MCF 10A (cell line): ENCODE results near the gene HTR7. TPM values are rescaled to one million over a fixed set of nuclear protein-coding genes. Genes with fewer than 3 reads are reported as not detected.
A peak's percentile ranks its signal among the peaks of the same experiment; 100 is the strongest.
"Not testable (repeated sequence)": the region's sequence is repeated elsewhere in the genome, so short reads cannot be mapped to it uniquely, and the experiment has no call there.

Experiments used
- BruUV-seq: library from RNA; stranded (reverse); fragments of 400-500 nt; replicated peaks from 2 replicates; lab custom pipeline; 2021; lab: Mats Ljungman, UMichigan
- CTCF ChIA-PET: fragments of 300-600 bp; sonication (Branson Sonifier 250); formaldehyde crosslinking; extraction: SDS; loops from one replicate; lab custom pipeline; 2021; ENCODE audit warnings: antibody characterized with exemption, inconsistent platforms; lab: Yijun Ruan, JAX
- POLR2A ChIA-PET: fragments of 300-600, 350-650 bp; sonication (Branson Sonifier 250); formaldehyde crosslinking; extraction: SDS; loops from one replicate; lab custom pipeline; 2020; ENCODE audit warnings: antibody characterized with exemption, inconsistent platforms; lab: Yijun Ruan, JAX
- DNase-seq: peaks from one replicate; pipeline ENCODE4 v3.0.0-alpha.2; 2018; ENCODE audit not compliant: unreplicated experiment
- H3K27ac Mint-ChIP-seq: one replicate; pipeline ENCODE4 v1.8.0; 2022; ENCODE audit warnings: mild to moderate bottlenecking, low read depth, mixed read lengths; ENCODE audit not compliant: unreplicated experiment
- H3K27me3 Mint-ChIP-seq: one replicate; pipeline ENCODE4 v1.8.0; 2022; ENCODE audit warnings: mixed read lengths; ENCODE audit not compliant: insufficient read depth, unreplicated experiment
- H3K36me3 Mint-ChIP-seq: one replicate; pipeline ENCODE4 v1.8.0; 2022; ENCODE audit warnings: mild to moderate bottlenecking, moderate library complexity, mixed read lengths; ENCODE audit not compliant: insufficient read depth, unreplicated experiment
- H3K4me1 Mint-ChIP-seq: one replicate; pipeline ENCODE4 v1.8.0; 2022; ENCODE audit warnings: mixed read lengths; ENCODE audit not compliant: insufficient read depth, unreplicated experiment
- H3K4me3 Mint-ChIP-seq: one replicate; pipeline ENCODE4 v1.8.0; 2022; ENCODE audit warnings: mild to moderate bottlenecking, moderate library complexity, mixed read lengths; ENCODE audit not compliant: unreplicated experiment
- H3K9me3 Mint-ChIP-seq: one replicate; pipeline ENCODE4 v1.8.0; 2022; ENCODE audit warnings: mixed read lengths; ENCODE audit not compliant: unreplicated experiment
- intact Hi-C: fragments of 100-400 bp; cut with micrococcal nuclease; formaldehyde crosslinking; loops from 2 replicates; pipeline ENCODE4 v1.14.1; 2022
- total RNA-seq: library from RNA; stranded (reverse); gene quantifications from 2 replicates; pipeline ENCODE4 v1.2.3, GENCODE V29; 2022
- TF ChIP-seq, protein P1 (sequence below): fragments of 200-600 bp; IDR thresholded peaks from one replicate; pipeline ENCODE4 v1.8.0; 2022; ENCODE audit warnings: antibody characterized with exemption, mild to moderate bottlenecking; ENCODE audit not compliant: unreplicated experiment

The HTR7 gene
- total RNA-seq, 1 experiment from 2014 or later, result 15.3 TPM

GRCh38 chr10:90817128-90817889, 40.5 kb downstream of the HTR7 start:
- Mint-ChIP-seq H3K27me3 (no peaks in the 10 kb centered on the region), H3K4me3 (peak overlapping the region; percentile 0), H3K9me3 (peaks cover 13% of the 10 kb centered on the region), H3K36me3 (no peaks in the 10 kb centered on the region), H3K4me1 (peaks cover 28% of the 10 kb centered on the region), H3K27ac (peak overlapping the region; percentile 59)
- BruUV-seq, result no TSS peak
- CTCF ChIA-PET, result interaction anchor here (0.6 to 1.7 kb wide), 4 partner anchors 16 to 62 kb away, joined by 4 to 7 read pairs (median 6); partner anchors contain the start of gene HTR7
- intact Hi-C loops, result loop anchor here (2.0 kb wide), 1 partner anchor 41 kb away; the partner anchor contains the start of gene HTR7
- DNase-seq, result peak; percentile 41
- TF ChIP-seq, protein P1, sequence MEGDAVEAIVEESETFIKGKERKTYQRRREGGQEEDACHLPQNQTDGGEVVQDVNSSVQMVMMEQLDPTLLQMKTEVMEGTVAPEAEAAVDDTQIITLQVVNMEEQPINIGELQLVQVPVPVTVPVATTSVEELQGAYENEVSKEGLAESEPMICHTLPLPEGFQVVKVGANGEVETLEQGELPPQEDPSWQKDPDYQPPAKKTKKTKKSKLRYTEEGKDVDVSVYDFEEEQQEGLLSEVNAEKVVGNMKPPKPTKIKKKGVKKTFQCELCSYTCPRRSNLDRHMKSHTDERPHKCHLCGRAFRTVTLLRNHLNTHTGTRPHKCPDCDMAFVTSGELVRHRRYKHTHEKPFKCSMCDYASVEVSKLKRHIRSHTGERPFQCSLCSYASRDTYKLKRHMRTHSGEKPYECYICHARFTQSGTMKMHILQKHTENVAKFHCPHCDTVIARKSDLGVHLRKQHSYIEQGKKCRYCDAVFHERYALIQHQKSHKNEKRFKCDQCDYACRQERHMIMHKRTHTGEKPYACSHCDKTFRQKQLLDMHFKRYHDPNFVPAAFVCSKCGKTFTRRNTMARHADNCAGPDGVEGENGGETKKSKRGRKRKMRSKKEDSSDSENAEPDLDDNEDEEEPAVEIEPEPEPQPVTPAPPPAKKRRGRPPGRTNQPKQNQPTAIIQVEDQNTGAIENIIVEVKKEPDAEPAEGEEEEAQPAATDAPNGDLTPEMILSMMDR, result no peak
- POLR2A ChIA-PET, result interaction anchor here (0.6 to 6.4 kb wide), 16 partner anchors 12 to 759 kb away, joined by 3 to 40 read pairs (median 5); partner anchors contain the start of gene HTR7

DNA sequence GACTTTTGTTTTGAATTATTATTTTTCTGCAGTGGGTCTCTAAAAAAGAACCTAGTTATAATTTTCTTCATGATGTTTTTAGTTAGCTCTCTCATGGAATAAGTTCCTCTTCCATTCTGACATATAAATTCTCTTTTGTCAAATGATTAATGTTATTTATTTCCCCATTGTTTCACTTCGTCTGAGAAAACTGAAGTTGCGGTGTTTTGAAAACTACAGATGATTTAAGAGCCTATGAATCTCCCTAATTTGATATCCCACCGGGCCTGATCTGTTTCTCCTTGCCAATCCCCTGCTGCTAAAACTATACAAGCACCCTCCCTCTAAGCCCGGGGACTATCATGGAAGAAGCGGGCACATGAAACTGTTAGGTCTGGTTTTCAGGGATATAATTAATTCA, 41.4 kb downstream of the HTR7 start:
- H3K4me1 Mint-ChIP-seq, result peaks cover 28% of the 10 kb centered on the region
- BruUV-seq, result no TSS peak
- CTCF ChIA-PET, result interaction anchor here (0.6 to 2.2 kb wide), 10 partner anchors 10 to 1011 kb away, joined by 3 to 8 read pairs (median 4); partner anchors contain the start of gene HTR7

GRCh38 chr10:90813594-90814365, 44.1 kb downstream of the HTR7 start:
- Mint-ChIP-seq H3K4me1 (peaks cover 20% of the 10 kb centered on the region), H3K4me3 (no peak overlapping the region), H3K27ac (no peak overlapping the region), H3K9me3 (peaks cover 4% of the 10 kb centered on the region), H3K36me3 (no peaks in the 10 kb centered on the region), H3K27me3 (no peaks in the 10 kb centered on the region)
- ChIA-PET CTCF (interaction anchor here (0.6 to 1.2 kb wide), 4 partner anchors 9 to 1156 kb away, joined by 3 to 6 read pairs (median 4); no protein-coding TSS in a partner anchor), POLR2A (no interaction called here)
- intact Hi-C loops, result no loop called here
- no peak for DNase-seq
- BruUV-seq, result no TSS peak
- TF ChIP-seq, protein P1, result no peak

More for the DNA sequence above, 41.4 kb downstream of the HTR7 start:
- intact Hi-C loops, result loop anchor here (2.0 kb wide), 1 partner anchor 42 kb away; the partner anchor contains the start of gene HTR7
- no peak overlapping the region for H3K4me3 Mint-ChIP-seq
- H3K36me3 Mint-ChIP-seq, result no peaks in the 10 kb centered on the region
- peak overlapping the region; percentile 59 for H3K27ac Mint-ChIP-seq
- POLR2A ChIA-PET, result interaction anchor here (0.6 to 6.4 kb wide), 16 partner anchors 11 to 61 kb away, joined by 3 to 40 read pairs (median 4); partner anchors contain the start of gene HTR7
- H3K27me3 Mint-ChIP-seq, result no peaks in the 10 kb centered on the region
- H3K9me3 Mint-ChIP-seq, result peaks cover 5% of the 10 kb centered on the region
- TF ChIP-seq, protein P1, result no peak
- DNase-seq, result no peak

- H3K9me3 Mint-ChIP-seq, H3K4me1 Mint-ChIP-seq, H3K4me3 Mint-ChIP-seq, H3K27ac Mint-ChIP-seq, H3K27me3 Mint-ChIP-seq, DNase-seq, H3K36me3 Mint-ChIP-seq, intact Hi-C loops, BruUV-seq: not testable (repeated sequence)
- CTCF ChIA-PET, result interaction anchor here (1.1 kb wide), 1 partner anchor 19 kb away, joined by 3 read pairs; no protein-coding TSS in a partner anchor
- POLR2A ChIA-PET, result interaction anchor here (0.8 to 1.8 kb wide), 2 partner anchors 8 to 19 kb away, joined by 3 to 4 read pairs; no protein-coding TSS in a partner anchor
Measured at GRCh38 chr10:90807106-90807505, 50.7 kb downstream of the HTR7 start.
